B cell (primary cell): ENCODE results near the gene TRPV4. TPM values are rescaled to one million over a fixed set of nuclear protein-coding genes. Genes with fewer than 3 reads are reported as not detected.

Experiments used
- ATAC-seq: fragments of 200-7000 bp; cut with Tn5 transposase; one replicate; pipeline ENCODE4 v1.10.0; 2021; ENCODE audit warnings: low read depth, mild to moderate bottlenecking, moderate number of reproducible peaks, moderate library complexity
- CTCF ChIA-PET: fragments of 350-600 bp; sonication (Branson Sonifier 250); formaldehyde crosslinking; loops from one replicate; lab custom pipeline; 2021; ENCODE audit warnings: antibody characterized with exemption, inconsistent platforms; lab: Charles Lee
- POLR2A ChIA-PET: fragments of 350-600 bp; sonication (Branson Sonifier 250); formaldehyde crosslinking; loops from one replicate; lab custom pipeline; 2021; ENCODE audit warnings: antibody characterized with exemption; lab: Charles Lee
- DNase-seq: peaks from one replicate; pipeline ENCODE4 v3.0.0; 2013
- H2AFZ ChIP-seq: 2 replicates; pipeline ENCODE4 v1.6.1; 2012; ENCODE audit warnings: mild to moderate bottlenecking, low read depth, low read length; ENCODE audit not compliant: insufficient read depth, poor library complexity, severe bottlenecking
- H3K27ac ChIP-seq, 2 donors: 1 replicate in 1 of 2; 2 replicates in 1 of 2; pipeline ENCODE4 v1.5.1; 2012 to 2013; ENCODE audit warnings: low read length in 2 of 2, mild to moderate bottlenecking in 2 of 2, moderate library complexity in 1 of 2
- H3K27me3 ChIP-seq, 4 experiments: fragments of 200-600 bp in 1 of 4; sonication (generic) in 1 of 4; replicated peaks in 1 of 4; 1 replicate in 2 of 4; 2 replicates in 2 of 4; pipeline versions ENCODE4 v1.6.1 to v1.7.0; 2013 to 2016; ENCODE audit warnings: low read length in 3 of 4, mild to moderate bottlenecking in 2 of 4, mixed read lengths in 1 of 4, moderate library complexity in 1 of 4; ENCODE audit not compliant: insufficient read depth in 4 of 4, control insufficient read depth in 3 of 4; ENCODE audit errors: control extremely low read depth in 1 of 4
- H3K36me3 ChIP-seq, 2 experiments: replicated peaks in 1 of 2; 1 replicate in 1 of 2; 2 replicates in 1 of 2; pipeline versions ENCODE4 v1.6.1 to v1.7.1; 2013; ENCODE audit warnings: low read length in 1 of 2; ENCODE audit not compliant: insufficient read depth in 2 of 2, control insufficient read depth in 1 of 2; ENCODE audit errors: control extremely low read depth in 1 of 2, extremely low read depth in 1 of 2
- H3K4me1 ChIP-seq, 2 donors: fragments of 200-600 bp in 1 of 2; sonication (generic) in 1 of 2; 1 replicate in 1 of 2; 2 replicates in 1 of 2; pipeline versions ENCODE4 v1.5.1 to v1.6.1; 2013 to 2017; ENCODE audit warnings: low read length in 2 of 2; ENCODE audit not compliant: control insufficient read depth in 2 of 2, insufficient read depth in 2 of 2
- H3K4me2 ChIP-seq: replicated peaks from 2 replicates; pipeline ENCODE3; 2012; ENCODE audit warnings: mild to moderate bottlenecking, low read depth, low read length; ENCODE audit not compliant: poor library complexity, severe bottlenecking
- H3K4me3 ChIP-seq, 5 experiments: fragments of 200-600 bp in 1 of 5; sonication (generic) in 1 of 5; 1 replicate in 3 of 5; 2 replicates in 2 of 5; pipeline versions ENCODE4 v1.5.1 to v1.7.0; 2011 to 2016; ENCODE audit warnings: low read length in 4 of 5, mild to moderate bottlenecking in 4 of 5, low read depth in 2 of 5, control low read depth in 1 of 5, moderate library complexity in 1 of 5; ENCODE audit not compliant: insufficient read depth in 1 of 5; ENCODE audit errors: control extremely low read depth in 1 of 5, extremely low read depth in 1 of 5
- H3K79me2 ChIP-seq: fragments of 200-600 bp; sonication (generic); one replicate; pipeline ENCODE4 v1.6.0; 2016; ENCODE audit warnings: low read length; ENCODE audit not compliant: control insufficient read depth, insufficient read depth
- H3K9ac ChIP-seq: fragments of 200-600 bp; sonication (generic); 2 replicates; pipeline ENCODE4 v1.6.1; 2017; ENCODE audit warnings: mild to moderate bottlenecking, low read length, moderate library complexity
- H3K9me3 ChIP-seq, 3 donors: one replicate each; pipeline versions ENCODE4 v1.6.1 to v1.7.1; 2013; ENCODE audit warnings: low read length in 2 of 3; ENCODE audit not compliant: control insufficient read depth in 2 of 3, insufficient read depth in 1 of 3; ENCODE audit errors: control extremely low read depth in 1 of 3
- H4K20me1 ChIP-seq: 2 replicates; pipeline ENCODE4 v1.6.0; 2012; ENCODE audit warnings: mild to moderate bottlenecking, low read length; ENCODE audit not compliant: insufficient read depth, control insufficient read depth, poor library complexity, severe bottlenecking
- H3K27ac Mint-ChIP-seq: one replicate; pipeline ENCODE4 v1.8.0; 2021; ENCODE audit warnings: mixed read lengths
- H3K27me3 Mint-ChIP-seq: one replicate; pipeline ENCODE4 v1.8.0; 2021; ENCODE audit warnings: mixed read lengths
- H3K4me1 Mint-ChIP-seq: one replicate; pipeline ENCODE4 v1.8.0; 2021; ENCODE audit warnings: mixed read lengths
- H3K4me3 Mint-ChIP-seq: one replicate; pipeline ENCODE4 v1.8.0; 2021; ENCODE audit warnings: mixed read lengths
- H3K9me3 Mint-ChIP-seq: one replicate; pipeline ENCODE4 v1.8.0; 2022; ENCODE audit warnings: mixed read lengths; ENCODE audit not compliant: insufficient read depth
- CTCF ChIP-seq: fragments of 200-600 bp; IDR thresholded peaks from one replicate; pipeline ENCODE4 v1.8.0; 2022; ENCODE audit warnings: antibody characterized with exemption, mild to moderate bottlenecking
- EZH2 ChIP-seq: IDR thresholded peaks from 2 replicates; pipeline ENCODE4 v1.6.1; 2012; ENCODE audit warnings: borderline replicate concordance, low read depth, mild to moderate bottlenecking, moderate library complexity, low read length; ENCODE audit not compliant: insufficient read depth, poor library complexity, severe bottlenecking
- WGBS: methylation state at CpG from one replicate; pipeline ENCODE4 v1.1.5; 2013; ENCODE audit warnings: missing lambda C conversion rate; ENCODE audit not compliant: insufficient coverage; 5-methylcytosine and 5-hydroxymethylcytosine counted together
- intact Hi-C: fragments of 100-400 bp; cut with micrococcal nuclease; formaldehyde crosslinking; loops from one replicate; pipeline ENCODE4 v1.10.0; 2022
- polyA plus RNA-seq: library from polyadenylated mRNA; depleted of rRNA; stranded (reverse); fragments of >200 nt; gene quantifications from 2 replicates; pipeline ENCODE4 v1.2.3, GENCODE V29; 2012
- total RNA-seq, 2 donors: library from RNA; stranded (reverse); fragments of 120-200 nt in 1 of 2; gene quantifications; 1 replicate in 1 of 2; 2 replicates in 1 of 2; pipeline versions ENCODE4 v1.2.3 to v1.2.4, GENCODE V29; 2013 to 2022

Gene TRPV4
- total and polyA plus RNA-seq, 2 donors (not counting 1 experiment from before 2014, with no cell fraction given), result not detected

DNA sequence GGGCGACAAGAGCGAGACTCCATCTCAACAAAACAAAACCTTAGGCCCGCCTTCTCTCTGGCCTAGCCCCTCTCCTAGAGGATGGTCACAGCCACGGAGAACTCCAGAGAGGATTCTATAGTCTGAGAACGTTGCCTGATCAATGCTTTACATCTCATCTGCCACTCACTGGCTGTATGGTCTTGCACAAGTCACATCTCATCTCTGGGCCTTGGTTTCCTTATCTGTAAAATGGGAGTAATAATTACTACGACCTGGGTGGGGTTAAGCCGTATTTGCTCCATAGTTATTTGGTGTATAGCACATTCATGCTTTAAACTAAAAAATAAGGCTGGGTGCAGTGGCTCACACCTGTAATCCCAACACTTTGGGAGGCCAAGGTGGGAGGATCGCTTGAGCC, 8.5 kb downstream of the TRPV4 start:
- no peaks in the 10 kb centered on the region for H3K9me3 Mint-ChIP-seq
- Histone ChIP-seq H3K27me3 (peaks cover 0 to 2% (median 0%) of the 10 kb centered on the region in 4 experiments), H3K4me3 (no peak overlapping the region), H3K9ac (no peak overlapping the region), H3K79me2 (no peaks in the 10 kb centered on the region), H4K20me1 (no peaks in the 10 kb centered on the region), H3K9me3 (no peaks in the 10 kb centered on the region), H3K4me2 (no peak overlapping the region), H3K36me3 (no peaks in the 10 kb centered on the region), H3K27ac (no peak overlapping the region), H2AFZ (no peak overlapping the region), H3K4me1 (no peaks in the 10 kb centered on the region)
- ChIA-PET POLR2A (no interaction called here), CTCF (no interaction called here)
- 85% methylated on average over 5 of the region's 8 CpGs for WGBS
- no peak for TF ChIP-seq EZH2
- TF ChIP-seq CTCF, result no peak
- DNase-seq, result no peak
- H3K27ac Mint-ChIP-seq, result no peak overlapping the region
- no peak for ATAC-seq
- no peaks in the 10 kb centered on the region for H3K4me1 Mint-ChIP-seq
- intact Hi-C loops, result no loop called here
- no peak overlapping the region for H3K4me3 Mint-ChIP-seq
- peaks cover 25% of the 10 kb centered on the region for H3K27me3 Mint-ChIP-seq

DNA sequence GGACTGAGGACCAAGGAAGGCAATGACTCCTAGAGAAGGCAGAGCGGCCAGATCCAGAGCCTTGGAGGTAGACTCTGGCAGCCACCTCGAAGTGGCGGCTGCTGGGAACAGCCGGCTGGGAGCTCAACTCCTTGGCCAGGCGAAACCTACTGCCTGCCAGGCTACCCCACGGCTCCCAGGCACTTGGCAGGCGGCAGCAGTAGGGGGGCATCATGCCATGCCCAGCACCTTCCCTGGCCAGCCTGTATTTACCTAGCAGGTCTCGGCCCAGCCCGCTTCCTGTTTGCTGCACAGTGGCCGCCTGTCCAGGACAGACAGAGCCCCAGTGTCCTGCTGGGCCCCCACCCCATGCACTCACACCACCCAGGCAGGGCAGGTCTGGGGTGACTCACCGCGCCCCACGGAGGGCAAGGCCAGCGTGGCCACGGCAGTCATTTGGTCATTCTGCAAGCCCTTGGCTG, 10.2 kb downstream of the TRPV4 start:
- no peaks in the 10 kb centered on the region for H3K9me3 ChIP-seq
- ATAC-seq (no peak), DNase-seq (no peak)
- no peak overlapping the region for H3K4me3 Mint-ChIP-seq
- H3K27me3 Mint-ChIP-seq, result peaks cover 32% of the 10 kb centered on the region
- no peaks in the 10 kb centered on the region for H3K79me2 ChIP-seq
- WGBS, result 94% methylated on average over 13 of the region's 15 CpGs
- no peaks in the 10 kb centered on the region for H3K4me1 Mint-ChIP-seq
- H3K27ac ChIP-seq, result no peak overlapping the region
- ChIA-PET CTCF (no interaction called here), POLR2A (no interaction called here)
- H3K4me2 ChIP-seq, result no peak overlapping the region
- H4K20me1 ChIP-seq, result no peaks in the 10 kb centered on the region
- no peaks in the 10 kb centered on the region for H3K36me3 ChIP-seq
- H3K27me3 ChIP-seq, result peaks cover 0 to 8% (median 0%) of the 10 kb centered on the region in 4 experiments
- TF ChIP-seq EZH2 (no peak), CTCF (no peak)
- H3K27ac Mint-ChIP-seq, result no peak overlapping the region
- no peaks in the 10 kb centered on the region for H3K9me3 Mint-ChIP-seq
- H3K4me3 ChIP-seq, result no peak overlapping the region
- H3K4me1 ChIP-seq, result no peaks in the 10 kb centered on the region
- intact Hi-C loops, result no loop called here
- no peak overlapping the region for H3K9ac ChIP-seq
- no peak overlapping the region for H2AFZ ChIP-seq
